GM12864 (cell line): Measurements from ENCODE around the gene LRRC49.

Source experiments
- DNase-seq: peaks from one replicate; pipeline ENCODE4 v3.0.0-alpha.2; 2011; ENCODE audit warnings: low read depth
- H3K4me3 ChIP-seq: 2 replicates; pipeline ENCODE4 v1.5.1; 2011; ENCODE audit warnings: mild to moderate bottlenecking, low read depth, low read length, control low read depth
- CTCF ChIP-seq: IDR thresholded peaks from 2 replicates; pipeline ENCODE4 v1.5.1; 2011; ENCODE audit warnings: low read depth, mild to moderate bottlenecking, moderate library complexity, low read length, control low read depth, inconsistent platforms; ENCODE audit errors: missing control alignments

Gene LRRC49

DNA sequence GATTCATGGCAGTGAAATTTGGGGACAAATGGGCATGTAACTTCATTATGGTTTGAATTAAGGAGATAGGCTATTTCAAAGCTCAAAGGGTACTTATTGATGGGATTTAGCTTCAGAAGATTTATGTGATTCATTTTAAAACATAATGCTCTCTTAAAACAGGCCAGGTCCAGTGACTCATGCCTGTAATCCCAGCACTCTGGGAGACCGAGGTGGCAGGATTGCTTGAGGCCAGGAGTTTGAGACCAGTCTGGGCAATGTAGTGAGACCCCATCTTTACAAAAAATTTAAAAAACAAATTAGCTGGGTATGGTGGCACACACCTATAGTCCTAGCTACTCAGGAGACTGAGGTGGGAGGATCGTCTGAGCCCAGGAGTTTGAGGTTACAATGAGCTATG lies 11.8 kb upstream of the LRRC49 start:
- TF ChIP-seq CTCF, result no peak
- no peak for DNase-seq
- H3K4me3 ChIP-seq, result no peak overlapping the region

DNA sequence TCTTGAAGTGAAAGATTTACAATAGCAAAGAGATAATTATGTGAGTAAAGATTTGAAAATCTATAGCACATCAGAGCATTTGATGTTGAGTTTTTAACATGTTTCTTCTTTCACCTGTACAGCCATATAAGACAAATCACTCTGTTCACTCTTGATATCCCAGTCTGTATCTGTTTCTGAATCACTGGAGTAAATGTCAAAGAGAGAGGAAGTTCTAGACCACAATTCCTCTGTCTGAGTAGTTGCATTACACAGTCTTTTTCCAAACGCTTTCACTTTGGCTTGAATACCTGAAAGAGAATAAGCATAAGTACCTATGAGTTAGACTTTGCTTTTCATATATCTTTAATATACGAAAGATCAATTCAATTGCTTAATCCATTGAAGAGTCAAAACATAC lies 10.3 kb upstream of the LRRC49 start:
- TF ChIP-seq CTCF, result no peak
- DNase-seq, result no peak
- no peak overlapping the region for H3K4me3 ChIP-seq

GRCh38 chr15:70892912-70893560 lies 410 bp downstream of the LRRC49 start:
- DNase-seq, result no peak
- peak overlapping the region; percentile 66 for H3K4me3 ChIP-seq
- peak; percentile 38 for TF ChIP-seq CTCF

GRCh38 chr15:70902107-70902506 lies 9.5 kb downstream of the LRRC49 start:
- DNase-seq, result no peak
- no peak for TF ChIP-seq CTCF
- H3K4me3 ChIP-seq, result no peak overlapping the region

GRCh38 chr15:70906842-70907241 lies 14.2 kb downstream of the LRRC49 start:
- H3K4me3 ChIP-seq, result no peak overlapping the region
- no peak for DNase-seq
- TF ChIP-seq CTCF, result no peak

DNA sequence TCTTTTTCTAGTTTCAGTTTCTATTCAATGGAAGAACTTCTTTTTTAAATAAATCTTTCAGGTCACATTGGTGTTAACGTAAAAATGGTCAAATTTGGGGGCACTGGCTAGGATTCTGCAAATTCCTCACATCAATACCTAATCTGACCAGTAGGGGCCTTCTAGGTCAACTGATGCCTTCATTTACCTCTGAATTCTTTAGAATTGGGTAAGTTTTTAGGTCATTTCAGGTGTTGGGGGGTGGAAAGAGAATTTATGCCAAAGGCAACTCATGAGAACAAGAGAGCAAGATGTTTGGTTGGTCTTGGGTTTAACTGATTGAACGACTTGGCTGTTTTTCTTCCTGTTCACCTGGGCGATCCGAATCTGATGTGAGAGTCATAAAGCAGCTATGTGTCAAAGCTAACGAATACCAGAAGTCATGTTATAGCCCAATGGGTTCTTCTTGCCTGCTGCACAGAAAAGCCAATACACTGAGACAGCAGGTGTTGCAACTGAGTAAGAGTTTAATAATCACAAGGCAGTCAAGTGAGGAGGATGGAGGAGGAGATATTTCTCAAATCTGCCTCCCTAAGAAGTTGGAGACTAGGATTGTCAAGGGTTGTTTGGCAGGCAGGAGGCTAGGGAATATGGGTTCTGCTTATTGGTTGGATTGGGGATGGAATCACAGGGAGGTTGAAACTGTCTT lies 15.3 kb downstream of the LRRC49 start:
- DNase-seq, result no peak
- no peak overlapping the region for H3K4me3 ChIP-seq
- peak; percentile 40 for TF ChIP-seq CTCF

DNA sequence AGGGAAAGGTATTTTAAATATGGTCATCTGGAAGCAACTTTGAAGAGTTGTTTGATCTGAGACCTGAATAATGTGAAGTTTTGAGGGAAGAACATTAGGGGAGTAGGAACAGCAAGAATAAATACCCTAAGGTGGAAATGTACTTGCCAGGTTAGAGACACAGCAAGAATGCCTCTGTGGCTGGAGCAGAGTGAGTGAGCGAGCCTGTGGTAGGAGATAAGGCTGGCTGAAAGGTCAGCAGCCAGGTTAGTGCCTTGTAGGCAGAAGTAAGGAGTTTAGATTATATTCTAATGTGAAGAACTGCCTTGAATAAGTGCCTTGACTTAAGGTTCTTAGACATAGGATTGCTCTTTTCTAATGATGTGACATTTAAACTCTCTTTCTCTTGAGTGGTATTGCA lies 18.3 kb downstream of the LRRC49 start:
- no peak for DNase-seq
- no peak for TF ChIP-seq CTCF
- no peak overlapping the region for H3K4me3 ChIP-seq
